GM12864 (cell line): ENCODE data around the gene VWA5A.

Experiments used
- DNase-seq: peaks from one replicate; pipeline ENCODE4 v3.0.0-alpha.2; 2011; ENCODE audit warnings: low read depth
- H3K4me3 ChIP-seq: 2 replicates; pipeline ENCODE4 v1.5.1; 2011; ENCODE audit warnings: mild to moderate bottlenecking, low read depth, low read length, control low read depth
- CTCF ChIP-seq: IDR thresholded peaks from 2 replicates; pipeline ENCODE4 v1.5.1; 2011; ENCODE audit warnings: low read depth, mild to moderate bottlenecking, moderate library complexity, low read length, control low read depth, inconsistent platforms; ENCODE audit errors: missing control alignments

Gene VWA5A

GRCh38 chr11:124072147-124072546 lies 43.1 kb upstream of the VWA5A start:
- no peak for TF ChIP-seq CTCF
- H3K4me3 ChIP-seq: no peak overlapping the region
- no peak for DNase-seq

DNA sequence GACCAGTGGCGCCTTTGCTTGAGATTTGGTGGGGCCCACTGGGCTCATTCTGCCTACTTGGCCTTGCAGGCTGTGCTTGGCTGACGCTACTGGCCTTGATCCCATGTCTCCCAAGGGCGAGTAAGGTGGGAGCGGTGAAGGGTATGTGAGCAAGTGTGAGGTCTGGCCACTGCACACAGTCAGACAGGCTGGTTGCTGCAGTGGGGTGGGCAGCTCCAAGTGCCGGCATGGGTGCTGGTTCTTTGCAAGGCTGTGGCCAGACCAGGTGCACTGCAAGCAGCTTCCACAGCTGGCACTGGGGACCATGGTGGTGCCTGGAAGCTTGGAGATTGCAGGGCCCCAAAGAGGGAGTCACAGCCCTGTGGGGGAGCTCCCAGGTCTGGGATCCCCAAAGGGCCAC lies 40.7 kb upstream of the VWA5A start:
- H3K4me3 ChIP-seq: no peak overlapping the region
- TF ChIP-seq CTCF: no peak
- DNase-seq: no peak

- DNase-seq: no peak
- no peak overlapping the region for H3K4me3 ChIP-seq
- no peak for TF ChIP-seq CTCF
These were observed 39.8 kb upstream of the VWA5A start for GRCh38 chr11:124075492-124075840.

DNA sequence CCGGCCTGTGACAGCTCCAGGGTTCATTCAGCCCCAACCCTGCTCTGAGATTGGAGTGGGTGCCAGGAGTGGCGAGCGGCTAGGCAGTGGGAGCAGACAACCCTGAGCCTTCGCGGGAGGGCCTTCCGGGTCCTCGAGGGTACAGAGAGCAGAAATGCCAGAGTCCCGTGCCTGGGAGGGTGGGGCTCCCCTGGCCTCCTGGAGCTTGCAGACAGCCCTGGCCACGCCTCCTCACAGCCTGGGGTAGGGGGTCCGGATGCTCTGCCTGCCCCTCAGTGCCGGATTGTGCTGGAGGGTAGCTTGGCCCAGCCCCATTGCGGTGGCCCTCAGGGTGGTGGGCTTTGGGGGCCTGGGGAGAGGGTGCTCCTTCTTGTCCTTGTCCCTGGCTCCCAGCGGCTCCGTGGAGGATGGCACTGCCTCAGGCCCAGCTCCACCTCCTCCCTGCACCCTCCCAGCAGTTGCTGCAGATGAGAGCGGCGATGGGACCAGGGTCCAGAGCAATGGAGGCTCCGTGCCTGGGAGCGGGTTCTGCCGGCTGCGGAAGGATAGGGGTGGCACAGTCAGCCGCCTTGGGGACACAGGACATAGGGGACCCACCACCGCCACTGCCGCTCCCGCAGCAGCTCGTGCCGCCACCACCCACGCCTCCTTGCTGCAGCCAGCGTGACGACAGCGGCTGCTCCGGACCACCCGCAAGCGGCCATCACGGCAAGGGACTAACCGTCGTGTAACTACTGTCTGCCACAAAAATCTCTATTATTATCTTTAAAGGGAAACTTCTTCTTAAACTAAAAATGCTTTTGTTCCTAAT lies 39.2 kb upstream of the VWA5A start:
- no peak for TF ChIP-seq CTCF
- H3K4me3 ChIP-seq: peak overlapping the region; percentile 32
- DNase-seq: no peak

GRCh38 chr11:124077266-124077665 lies 38.0 kb upstream of the VWA5A start:
- no peak for TF ChIP-seq CTCF
- H3K4me3 ChIP-seq: no peak overlapping the region
- no peak for DNase-seq

- DNase-seq: no peak
- no peak overlapping the region for H3K4me3 ChIP-seq
- no peak for TF ChIP-seq CTCF
These were observed 36.7 kb upstream of the VWA5A start for GRCh38 chr11:124078591-124078990.
